OCI-LY3 (cell line): ENCODE results near the gene CENPH.

ENCODE experiments used
- EZH2phosphoT487 ChIP-seq: fragments of 200-600 bp; shearing (Covaris generic); IDR thresholded peaks from 2 replicates; pipeline ENCODE4 v1.6.1; 2018; ENCODE audit warnings: antibody characterized with exemption, mixed run types, low read depth
- TF ChIP-seq, protein P1 (sequence below): fragments of 200-600, 300-600 bp; sonication (generic); IDR thresholded peaks from 2 replicates; pipeline ENCODE4 v1.5.1; 2014; ENCODE audit warnings: antibody characterized with exemption, low read length, low read depth

- TF ChIP-seq, protein P1, sequence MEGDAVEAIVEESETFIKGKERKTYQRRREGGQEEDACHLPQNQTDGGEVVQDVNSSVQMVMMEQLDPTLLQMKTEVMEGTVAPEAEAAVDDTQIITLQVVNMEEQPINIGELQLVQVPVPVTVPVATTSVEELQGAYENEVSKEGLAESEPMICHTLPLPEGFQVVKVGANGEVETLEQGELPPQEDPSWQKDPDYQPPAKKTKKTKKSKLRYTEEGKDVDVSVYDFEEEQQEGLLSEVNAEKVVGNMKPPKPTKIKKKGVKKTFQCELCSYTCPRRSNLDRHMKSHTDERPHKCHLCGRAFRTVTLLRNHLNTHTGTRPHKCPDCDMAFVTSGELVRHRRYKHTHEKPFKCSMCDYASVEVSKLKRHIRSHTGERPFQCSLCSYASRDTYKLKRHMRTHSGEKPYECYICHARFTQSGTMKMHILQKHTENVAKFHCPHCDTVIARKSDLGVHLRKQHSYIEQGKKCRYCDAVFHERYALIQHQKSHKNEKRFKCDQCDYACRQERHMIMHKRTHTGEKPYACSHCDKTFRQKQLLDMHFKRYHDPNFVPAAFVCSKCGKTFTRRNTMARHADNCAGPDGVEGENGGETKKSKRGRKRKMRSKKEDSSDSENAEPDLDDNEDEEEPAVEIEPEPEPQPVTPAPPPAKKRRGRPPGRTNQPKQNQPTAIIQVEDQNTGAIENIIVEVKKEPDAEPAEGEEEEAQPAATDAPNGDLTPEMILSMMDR: no peak
- TF ChIP-seq EZH2phosphoT487: no peak
These were observed 61.2 kb downstream of the CENPH start for GRCh38 chr5:69250593-69250992.
